GM19468 (cell line): Measurements from ENCODE around the gene ATXN1.

Experiments
- ATAC-seq: cut with Tn5 transposase; IDR thresholded peaks from one replicate; pipeline ENCODE4 v1.9.1; 2021; ENCODE audit warnings: mild to moderate bottlenecking, moderate library complexity, moderate number of reproducible peaks; ENCODE audit not compliant: unreplicated experiment; ENCODE audit errors: extremely low read depth

ATXN1 gene

GRCh38 chr6:16594849-16595248 is 166.4 kb downstream of the ATXN1 start:
- no peak for ATAC-seq

DNA sequence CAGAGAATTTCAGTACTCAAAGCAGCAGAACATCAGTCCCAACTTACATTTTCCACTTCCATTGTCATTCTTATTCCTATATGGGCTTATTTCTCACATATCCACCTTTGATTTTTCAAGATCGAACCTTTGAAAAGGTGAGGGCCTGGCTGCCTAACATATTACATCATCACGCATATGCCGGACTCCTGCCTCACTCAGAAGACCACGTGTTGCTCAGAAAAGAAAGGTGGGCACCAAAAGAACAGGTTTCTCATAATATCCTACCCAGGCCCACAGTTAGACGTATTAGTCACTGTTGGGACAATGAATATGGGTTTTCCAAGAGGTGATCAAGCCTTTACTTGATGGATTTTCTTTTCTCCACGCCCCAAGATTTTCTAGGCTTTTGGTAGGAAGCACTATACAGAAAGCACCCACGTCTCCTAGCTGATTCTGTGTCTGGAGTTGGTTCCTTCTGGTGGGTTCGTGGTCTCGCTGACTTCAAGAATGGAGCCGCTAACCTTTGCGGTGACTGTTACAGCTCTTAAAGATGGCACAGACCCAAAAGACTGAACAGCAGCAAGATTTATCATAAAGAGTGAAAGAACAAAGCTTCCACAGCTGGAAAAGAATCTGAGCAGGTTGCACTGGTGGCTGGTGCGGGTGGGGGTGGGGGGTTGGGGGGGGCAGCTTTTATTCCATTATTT is 168.9 kb downstream of the ATXN1 start:
- no peak for ATAC-seq

- peak; percentile 77 for ATAC-seq
Observed at GRCh38 chr6:16591396-16592222, 169.7 kb downstream of the ATXN1 start.

- no peak for ATAC-seq
Observed at GRCh38 chr6:16585805-16586204, 175.5 kb downstream of the ATXN1 start.

GRCh38 chr6:16583144-16583762 is 178.0 kb downstream of the ATXN1 start:
- no peak for ATAC-seq

- no peak for ATAC-seq
Observed at GRCh38 chr6:16582446-16583143, 178.7 kb downstream of the ATXN1 start.

DNA sequence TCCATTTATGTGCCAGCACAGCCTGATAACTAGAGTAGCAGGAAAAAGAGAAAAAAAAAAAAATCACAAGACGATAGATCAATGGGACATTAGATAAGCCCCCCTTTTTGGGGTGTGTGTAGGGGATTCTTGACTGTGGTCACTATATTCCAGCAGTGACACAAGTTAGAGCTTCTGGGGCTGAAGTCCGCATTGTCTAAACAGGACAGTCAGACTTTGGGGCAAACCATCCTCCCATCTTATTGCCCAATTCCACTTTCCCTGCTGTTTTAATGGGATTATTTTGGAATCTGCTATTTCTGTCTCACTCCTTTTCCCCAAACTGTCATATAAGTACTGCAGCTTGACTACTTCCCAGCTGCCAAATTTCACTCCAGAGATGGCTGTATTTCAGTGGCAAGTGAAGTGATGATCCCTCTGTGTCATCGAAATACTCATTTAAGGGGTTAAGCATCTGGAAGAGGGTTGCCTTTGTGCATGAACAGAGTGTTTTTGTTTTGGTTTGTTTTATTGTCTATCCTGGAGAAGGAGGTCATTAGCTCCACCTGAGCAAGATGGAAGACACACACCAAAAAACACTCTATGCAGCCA is 182.5 kb downstream of the ATXN1 start:
- no peak for ATAC-seq

- no peak for ATAC-seq
Observed at GRCh38 chr6:16576451-16577368, 184.6 kb downstream of the ATXN1 start.

DNA sequence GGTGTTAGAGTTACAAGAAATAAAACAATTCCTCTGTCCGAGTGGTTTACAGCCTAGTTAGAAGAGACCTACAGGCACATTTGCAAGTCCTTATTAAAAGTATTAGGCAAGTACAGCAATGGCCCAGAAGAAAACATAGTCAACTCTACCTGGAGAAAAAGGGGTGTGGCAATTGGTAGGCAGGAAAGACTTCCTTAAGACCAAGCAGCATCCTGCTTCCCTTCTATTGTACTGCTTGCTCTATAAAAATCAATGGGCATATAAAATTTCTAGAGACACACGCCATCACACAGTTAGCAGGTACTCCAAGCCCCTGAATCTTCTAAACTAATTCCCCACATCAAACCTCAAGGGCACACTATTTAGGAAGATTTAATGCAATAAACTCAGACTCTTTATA is 185.6 kb downstream of the ATXN1 start:
- ATAC-seq, result no peak

- ATAC-seq, result no peak
Observed at GRCh38 chr6:16572943-16573342, 188.3 kb downstream of the ATXN1 start.

- ATAC-seq, result no peak
Observed at GRCh38 chr6:16572317-16572716, 188.9 kb downstream of the ATXN1 start.

GRCh38 chr6:16570946-16571345 is 190.3 kb downstream of the ATXN1 start:
- ATAC-seq, result no peak

- ATAC-seq, result no peak
Observed at GRCh38 chr6:16570221-16570553, 191.1 kb downstream of the ATXN1 start.

- ATAC-seq, result no peak
Observed at GRCh38 chr6:16568128-16568527, 193.1 kb downstream of the ATXN1 start.

GRCh38 chr6:16567071-16567470 is 194.2 kb downstream of the ATXN1 start:
- ATAC-seq, result no peak

GRCh38 chr6:16564436-16564835 is 196.8 kb downstream of the ATXN1 start:
- no peak for ATAC-seq

- no peak for ATAC-seq
Observed at GRCh38 chr6:16563628-16564240, 197.5 kb downstream of the ATXN1 start.

GRCh38 chr6:16562498-16562897 is 198.8 kb downstream of the ATXN1 start:
- no peak for ATAC-seq

DNA sequence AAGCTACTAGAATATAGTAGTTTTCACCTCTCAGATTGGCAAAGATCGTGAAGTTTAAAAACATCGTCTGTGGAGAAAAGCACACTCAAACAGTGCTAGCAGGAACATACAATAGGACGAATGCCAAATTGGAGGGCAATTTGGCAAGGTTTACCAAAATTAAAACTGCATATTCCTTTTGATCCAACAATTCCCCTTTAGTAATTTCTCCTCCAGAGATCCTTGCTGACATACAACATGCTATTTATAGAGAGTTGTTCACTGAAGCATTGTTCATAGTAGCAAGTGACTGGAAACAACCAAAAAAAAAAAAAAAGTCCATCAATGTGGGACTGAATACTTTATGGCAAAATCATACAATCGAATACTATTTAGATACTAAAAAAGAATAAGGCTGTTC is 202.2 kb downstream of the ATXN1 start:
- ATAC-seq, result no peak
